A549 (cell line): ENCODE measurements around the gene CDKN2C. TPM values are rescaled to one million over a fixed set of nuclear protein-coding genes. Genes with fewer than 3 reads are reported as not detected.
"Not testable (repeated sequence)": the region's sequence is repeated elsewhere in the genome, so short reads cannot be mapped to it uniquely, and the experiment has no call there.

Experiments
- ATAC-seq, 2 experiments: fragments of 200-7000 bp in 1 of 2; fragments of >200 bp in 1 of 2; cut with Nextera tagmentation in 1 of 2; cut with Tn5 transposase in 1 of 2; 3 replicates each; pipeline versions ENCODE4 v1.8.0 to v1.9.1; 2018 to 2020; ENCODE audit warnings: mild to moderate bottlenecking in 1 of 2, moderate library complexity in 1 of 2
- CTCF ChIA-PET: fragments of 300-600 bp; sonication (Branson Sonifier 250); formaldehyde crosslinking; extraction: SDS; loops from one replicate; lab custom pipeline; 2021; ENCODE audit warnings: antibody characterized with exemption, inconsistent platforms; lab: Yijun Ruan, JAX
- POLR2A ChIA-PET: fragments of 350-600 bp; formaldehyde crosslinking; extraction: SDS; loops from one replicate; lab custom pipeline; 2021; ENCODE audit warnings: antibody characterized with exemption, inconsistent platforms; lab: Yijun Ruan, JAX
- DNase-seq, 2 experiments: peaks; one replicate each; pipeline versions ENCODE4 v3.0.0 to v3.0.0-alpha.2; 2011 to 2016; ENCODE audit warnings: low read depth in 1 of 2, low spot score in 1 of 2
- FAIRE-seq: peaks from 2 replicates; lab custom pipeline; 2011; peaks lifted over from hg19 to GRCh38; lab: Jason Lieb, UNC
- H3K27ac ChIP-seq, 2 experiments: fragments of >200 bp; sonication (Bioruptor Twin); formaldehyde crosslinking; 3 replicates each; pipeline ENCODE4 v1.5.1; 2016 to 2017
- H3K4me1 ChIP-seq: fragments of >200 bp; sonication (Bioruptor Twin); formaldehyde crosslinking; 3 replicates; pipeline ENCODE4 v1.6.1; 2016
- H3K4me2 ChIP-seq: fragments of >200 bp; sonication (Bioruptor Twin); formaldehyde crosslinking; 3 replicates; pipeline ENCODE4 v1.6.1; 2016
- H3K4me3 ChIP-seq: fragments of >200 bp; sonication (Bioruptor Twin); formaldehyde crosslinking; 3 replicates; pipeline ENCODE4 v1.5.1; 2016
- H3K9me3 ChIP-seq: fragments of >200 bp; sonication (Bioruptor Twin); formaldehyde crosslinking; 3 replicates; pipeline ENCODE4 v1.6.1; 2016
- BHLHE40 ChIP-seq: IDR thresholded peaks from 2 replicates; pipeline ENCODE4 v1.6.1; 2012; ENCODE audit warnings: low read depth, low read length, inconsistent platforms
- CBX2 ChIP-seq: fragments of 200-600 bp; sonication (generic); IDR thresholded peaks from 2 replicates; pipeline ENCODE4 v1.6.1; 2016; ENCODE audit warnings: low read depth, mild to moderate bottlenecking, borderline replicate concordance
- CHD2 ChIP-seq: fragments of 150-350 bp; IDR thresholded peaks from 2 replicates; pipeline ENCODE4 v1.6.1; 2014; ENCODE audit warnings: low read length; ENCODE audit not compliant: partially characterized antibody
- EHF ChIP-seq: fragments of 250-450 bp; sonication (Bioruptor Pico); IDR thresholded peaks from 2 replicates; pipeline ENCODE4 v1.5.0; 2020; ENCODE audit warnings: mild to moderate bottlenecking
- EP300 ChIP-seq, 2 experiments: fragments of >200 bp; sonication (Bioruptor Twin); formaldehyde crosslinking; IDR thresholded peaks; 2 replicates in 1 of 2; 3 replicates in 1 of 2; pipeline ENCODE4 v1.6.1; 2016 to 2017
- ESRRA ChIP-seq: fragments of 150-350 bp; IDR thresholded peaks from 2 replicates; pipeline ENCODE4 v1.6.1; 2014; ENCODE audit warnings: mild to moderate bottlenecking, low read length, borderline replicate concordance
- FOSL2 ChIP-seq, 2 experiments: fragments of 450-650 bp in 1 of 2; fragments of >200 bp in 1 of 2; sonication (Bioruptor Twin) in 1 of 2; formaldehyde crosslinking; IDR thresholded peaks; 2 replicates each; pipeline versions ENCODE4 v1.5.0 to v1.6.1; 2016 to 2020; ENCODE audit warnings: mild to moderate bottlenecking in 1 of 2, moderate library complexity in 1 of 2
- GATA3 ChIP-seq: IDR thresholded peaks from 2 replicates; pipeline ENCODE4 v1.6.1; 2012; ENCODE audit warnings: borderline replicate concordance
- HOXA7 ChIP-seq: fragments of 250-450 bp; sonication (Bioruptor Pico); IDR thresholded peaks from 2 replicates; pipeline ENCODE4 v1.5.0; 2020; ENCODE audit warnings: mild to moderate bottlenecking, moderate library complexity
- HOXB13 ChIP-seq: fragments of 250-450 bp; sonication (Bioruptor Pico); IDR thresholded peaks from 2 replicates; pipeline ENCODE4 v1.5.0; 2020; ENCODE audit warnings: low read depth, mild to moderate bottlenecking, moderate library complexity
- JUNB ChIP-seq: fragments of >200 bp; sonication (Bioruptor Twin); formaldehyde crosslinking; IDR thresholded peaks from 2 replicates; pipeline ENCODE4 v1.6.1; 2016
- MAFK ChIP-seq: fragments of 450-650 bp; IDR thresholded peaks from 2 replicates; pipeline ENCODE4 v1.6.1; 2014; ENCODE audit not compliant: partially characterized antibody
- MAZ ChIP-seq: fragments of 150-350 bp; IDR thresholded peaks from 2 replicates; pipeline ENCODE4 v1.6.1; 2014; ENCODE audit warnings: antibody characterized with exemption, low read depth, low read length, borderline replicate concordance
- NPAS2 ChIP-seq: fragments of 250-450 bp; sonication (Bioruptor Pico); IDR thresholded peaks from 2 replicates; pipeline ENCODE4 v1.8.0; 2022; ENCODE audit warnings: mild to moderate bottlenecking, moderate library complexity, borderline replicate concordance
- NR3C1 ChIP-seq: fragments of >200 bp; sonication (Bioruptor Twin); formaldehyde crosslinking; IDR thresholded peaks from 3 replicates; pipeline ENCODE4 v1.6.1; 2017
- POLR2A ChIP-seq: IDR thresholded peaks from 2 replicates; pipeline ENCODE4 v1.6.1; 2012; ENCODE audit warnings: mild to moderate bottlenecking, low read length
- RCOR1 ChIP-seq: fragments of 150-350 bp; IDR thresholded peaks from 2 replicates; pipeline ENCODE4 v1.6.1; 2014; ENCODE audit warnings: antibody characterized with exemption, low read length, low read depth
- RFX5 ChIP-seq: fragments of 450-650 bp; IDR thresholded peaks from 2 replicates; pipeline ENCODE4 v1.7.1; 2014; ENCODE audit warnings: antibody characterized with exemption, mild to moderate bottlenecking, moderate library complexity
- SREBF2 ChIP-seq: fragments of 450-650 bp; IDR thresholded peaks from 2 replicates; pipeline ENCODE4 v1.6.1; 2014; ENCODE audit warnings: mild to moderate bottlenecking, moderate library complexity
- TFCP2L1 ChIP-seq: fragments of 250-450 bp; sonication (Bioruptor Pico); IDR thresholded peaks from 2 replicates; pipeline ENCODE4 v1.5.0; 2021; ENCODE audit warnings: mild to moderate bottlenecking
- ZFP36 ChIP-seq: fragments of 450-650 bp; IDR thresholded peaks from 2 replicates; pipeline ENCODE4 v1.6.1; 2014; ENCODE audit warnings: borderline replicate concordance; ENCODE audit not compliant: partially characterized antibody
- WGBS: methylation state at CpG from one replicate; pipeline ENCODE4 v1.1.6; 2017; ENCODE audit errors: missing lambda C conversion rate; 5-methylcytosine and 5-hydroxymethylcytosine counted together
- polyA plus RNA-seq, 4 experiments: library from polyadenylated mRNA; depleted of rRNA in 3 of 4; stranded (reverse); fragments of >200 nt; fragmentation: RNase III in 1 of 4; extraction: RNeasy Plus Mini Kit Qiagen cat#74134 plus additional on column Dnase treatment in 1 of 4; gene quantifications; 2 replicates in 3 of 4; 3 replicates in 1 of 4; pipeline ENCODE4 v1.2.3, GENCODE V29; 2011 to 2017
- TF ChIP-seq, protein P1 (sequence below): fragments of 150-350 bp; IDR thresholded peaks from 2 replicates; pipeline ENCODE4 v1.6.1; 2014; ENCODE audit warnings: low read depth, mild to moderate bottlenecking, low read length

Gene CDKN2C
- polyA plus RNA-seq, 2 of the 4 experiments (the other 2 are of a cell fraction), result 13.0 to 17.7 TPM

- 93% methylated on average over 3 of the region's 3 CpGs for WGBS
- Histone ChIP-seq H3K4me1 (no peaks in the 10 kb centered on the region), H3K4me2 (no peak overlapping the region), H3K27ac (no peak overlapping the region), H3K9me3 (no peaks in the 10 kb centered on the region), H3K4me3 (no peak overlapping the region)
- ATAC-seq (no peak), FAIRE-seq (no peak), DNase-seq (no peak)
- TF ChIP-seq ZFP36, result no peak
- TF ChIP-seq ESRRA, result no peak
- TF ChIP-seq MAZ, result no peak
- ChIA-PET POLR2A (no interaction called here), CTCF (no interaction called here)
Observed at GRCh38 chr1:50996083-50996482, 26.0 kb downstream of the CDKN2C start.

DNA sequence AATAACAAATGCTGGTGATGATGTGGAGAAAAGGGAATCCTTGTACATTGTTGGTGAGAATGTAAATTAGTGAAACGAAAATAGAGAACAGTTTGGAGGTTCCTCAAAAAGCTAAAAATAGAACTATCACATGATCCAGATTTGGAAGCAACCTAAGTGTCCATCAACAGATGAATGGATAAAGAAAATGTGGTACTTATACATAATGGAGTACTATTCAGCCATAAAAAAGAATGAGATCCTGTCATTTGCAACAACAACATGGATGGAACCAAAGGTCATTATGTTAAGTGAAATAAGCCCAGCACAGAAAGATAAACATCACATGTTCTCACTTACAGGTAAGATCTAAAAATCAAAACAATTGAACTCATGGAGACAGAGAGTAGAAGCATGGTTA lies 29.3 kb downstream of the CDKN2C start:
- H3K9me3 ChIP-seq, H3K4me1 ChIP-seq, H3K27ac ChIP-seq, ATAC-seq, POLR2A ChIA-PET, H3K4me2 ChIP-seq, DNase-seq, FAIRE-seq, H3K4me3 ChIP-seq: not testable (repeated sequence)
- 58% methylated on average over 1 of the region's 1 CpG for WGBS
- CTCF ChIA-PET, result interaction anchor here (0.7 kb wide), 1 partner anchor 209 kb away, joined by 3 read pairs; no protein-coding TSS in a partner anchor

- H3K4me1 ChIP-seq, result no peaks in the 10 kb centered on the region
- H3K4me2 ChIP-seq, result no peak overlapping the region
- FAIRE-seq (no peak), DNase-seq (no peak), ATAC-seq (no peak)
- no peaks in the 10 kb centered on the region for H3K9me3 ChIP-seq
- 100% methylated on average over 1 of the region's 1 CpG for WGBS
- no peak overlapping the region for H3K4me3 ChIP-seq
- ChIA-PET CTCF (no interaction called here), POLR2A (no interaction called here)
- no peak overlapping the region for H3K27ac ChIP-seq
- TF ChIP-seq MAFK (no peak), ZFP36 (no peak), GATA3 (no peak), EHF (CRISPR knock-in tag) (no peak), POLR2A (no peak), CBX2 (no peak), SREBF2 (no peak), EP300 (IDR thresholded peaks at IDR 0.05) (no peak), CHD2 (no peak), BHLHE40 (no peak)
- TF ChIP-seq, protein P1, sequence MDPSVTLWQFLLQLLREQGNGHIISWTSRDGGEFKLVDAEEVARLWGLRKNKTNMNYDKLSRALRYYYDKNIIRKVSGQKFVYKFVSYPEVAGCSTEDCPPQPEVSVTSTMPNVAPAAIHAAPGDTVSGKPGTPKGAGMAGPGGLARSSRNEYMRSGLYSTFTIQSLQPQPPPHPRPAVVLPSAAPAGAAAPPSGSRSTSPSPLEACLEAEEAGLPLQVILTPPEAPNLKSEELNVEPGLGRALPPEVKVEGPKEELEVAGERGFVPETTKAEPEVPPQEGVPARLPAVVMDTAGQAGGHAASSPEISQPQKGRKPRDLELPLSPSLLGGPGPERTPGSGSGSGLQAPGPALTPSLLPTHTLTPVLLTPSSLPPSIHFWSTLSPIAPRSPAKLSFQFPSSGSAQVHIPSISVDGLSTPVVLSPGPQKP, result no peak
Observed at GRCh38 chr1:51000160-51000559, 30.1 kb downstream of the CDKN2C start.

DNA sequence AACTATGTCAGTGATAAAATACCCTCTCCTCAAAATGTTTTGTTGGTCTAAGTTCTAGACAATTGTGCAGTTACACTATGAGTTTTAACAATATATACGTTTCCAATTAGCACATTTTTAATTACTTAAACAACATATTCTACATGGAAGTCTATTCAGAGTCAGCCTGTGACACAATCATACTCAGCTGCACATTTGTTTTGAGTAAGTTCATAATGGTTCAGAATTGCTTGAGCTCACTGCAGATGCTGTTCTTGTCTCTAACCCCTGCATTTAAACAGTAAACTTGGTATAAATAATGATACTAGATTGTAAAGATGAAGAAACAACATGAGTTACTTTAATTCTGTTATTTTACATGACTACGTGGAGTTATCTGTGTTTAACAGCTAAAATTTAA lies 30.6 kb downstream of the CDKN2C start:
- DNase-seq, result no peak

DNA sequence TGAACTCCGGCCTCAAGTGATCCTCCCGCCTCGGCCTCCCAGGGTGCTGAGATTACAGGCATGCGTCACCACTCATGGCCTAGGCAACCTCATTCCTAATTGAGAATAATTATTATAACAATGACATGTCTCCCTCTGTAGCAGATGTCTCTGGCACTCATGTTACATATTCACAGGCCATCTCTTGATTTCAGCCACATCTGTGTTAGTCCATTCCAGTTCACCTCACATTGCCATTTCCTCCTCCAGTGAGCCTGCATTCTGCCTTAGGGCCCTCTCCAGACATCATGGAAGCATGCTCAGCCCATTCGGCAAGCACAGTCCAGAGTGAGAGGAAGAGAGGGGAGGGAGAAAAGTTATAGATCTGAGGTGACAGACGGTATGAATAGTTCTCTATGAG lies 32.5 kb downstream of the CDKN2C start:
- TF ChIP-seq HOXB13 (CRISPR knock-in tag), result no peak
- TF ChIP-seq SREBF2, result no peak
- TF ChIP-seq JUNB, result no peak
- no peak for TF ChIP-seq TFCP2L1
- no peak for TF ChIP-seq CBX2
- no peak for TF ChIP-seq GATA3
- TF ChIP-seq RFX5, result no peak
- no peak for TF ChIP-seq HOXA7 (CRISPR knock-in tag)
- no peak for TF ChIP-seq MAZ
- no peak for TF ChIP-seq NPAS2 (CRISPR knock-in tag)
- no peak for TF ChIP-seq FOSL2 (IDR thresholded peaks at IDR 0.05)
- TF ChIP-seq FOSL2 (CRISPR knock-in tag; IDR thresholded peaks at IDR 0.05), result no peak
- TF ChIP-seq RCOR1, result no peak
- 90% methylated on average over 6 of the region's 6 CpGs for WGBS
- CTCF ChIA-PET, result no interaction called here
- no peaks in the 10 kb centered on the region for H3K4me1 ChIP-seq
- H3K4me2 ChIP-seq, result no peak overlapping the region
- no peak overlapping the region for H3K4me3 ChIP-seq
- DNase-seq (no peak), FAIRE-seq (no peak), ATAC-seq (no peak)
- POLR2A ChIA-PET, result no interaction called here
- H3K27ac ChIP-seq, result no peak overlapping the region
- H3K9me3 ChIP-seq, result no peaks in the 10 kb centered on the region

More for the DNA sequence above, 30.6 kb downstream of the CDKN2C start:
- ATAC-seq (no peak), FAIRE-seq (no peak)
- H3K4me2 ChIP-seq, result no peak overlapping the region
- no peak overlapping the region for H3K27ac ChIP-seq
- H3K9me3 ChIP-seq, result no peaks in the 10 kb centered on the region
- ChIA-PET CTCF (no interaction called here), POLR2A (no interaction called here)
- H3K4me3 ChIP-seq, result no peak overlapping the region
- 37% methylated on average over 2 of the region's 2 CpGs for WGBS
- no peaks in the 10 kb centered on the region for H3K4me1 ChIP-seq
- no peak for TF ChIP-seq NR3C1
- TF ChIP-seq POLR2A, result no peak
- no peak for TF ChIP-seq MAZ

GRCh38 chr1:51005549-51005948 lies 35.5 kb downstream of the CDKN2C start:
- H3K4me1 ChIP-seq, H3K27ac ChIP-seq, DNase-seq, H3K4me3 ChIP-seq, POLR2A ChIA-PET, ATAC-seq, H3K4me2 ChIP-seq, FAIRE-seq, H3K9me3 ChIP-seq: not testable (repeated sequence)
- WGBS, result 100% methylated on average over 1 of the region's 4 CpGs
- CTCF ChIA-PET, result interaction anchor here (1.2 to 1.7 kb wide), 2 partner anchors 11 to 657 kb away, joined by 3 read pairs; no protein-coding TSS in a partner anchor
